GM10847 (cell line): Measurements from ENCODE around the gene DNM1L.

Experiments
- POLR2A ChIP-seq: IDR thresholded peaks from 2 replicates; pipeline ENCODE4 v1.6.1; 2011; ENCODE audit not compliant: insufficient read length; ENCODE audit errors: extremely low read depth

The DNM1L gene

DNA sequence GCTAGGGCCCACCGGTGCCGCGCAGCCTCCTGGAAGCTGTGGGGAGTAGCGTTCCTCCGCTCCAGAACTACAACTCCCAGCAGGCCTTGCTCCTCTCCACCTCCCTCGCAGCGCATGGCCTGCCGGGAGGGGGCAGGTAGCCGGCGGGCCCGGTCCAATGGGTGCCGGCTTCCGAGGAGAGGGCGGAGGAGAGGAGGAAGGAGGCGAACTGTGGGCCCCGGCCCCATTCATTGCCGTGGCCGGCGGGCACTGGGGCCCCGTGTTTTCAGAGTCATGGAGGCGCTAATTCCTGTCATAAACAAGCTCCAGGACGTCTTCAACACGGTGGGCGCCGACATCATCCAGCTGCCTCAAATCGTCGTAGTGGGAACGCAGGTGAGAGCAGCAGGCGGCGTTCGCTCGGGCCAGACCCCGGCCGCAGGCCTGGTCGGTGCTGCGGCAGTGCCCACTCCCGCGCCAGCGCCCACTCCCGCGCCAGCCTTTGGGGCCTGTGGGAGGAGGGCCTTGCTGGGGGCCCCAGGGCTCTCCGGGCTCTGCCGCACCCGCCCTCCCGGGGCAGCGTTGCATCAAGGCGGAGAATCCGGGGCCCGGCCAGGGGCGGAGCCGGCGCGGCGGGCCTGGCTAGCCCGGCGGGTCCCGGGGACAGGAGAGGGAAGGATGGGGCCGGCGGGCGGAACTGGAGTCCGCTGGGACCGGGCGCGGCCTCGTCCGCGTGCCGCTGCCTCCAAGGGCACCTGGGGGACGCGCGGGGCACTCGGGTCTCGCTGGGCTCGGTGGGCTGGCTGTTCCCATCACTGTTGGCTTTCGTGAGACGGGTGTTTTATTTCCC, at the start of gene DNM1L:
DNM1L (plus strand) TSS at position 211 of the 829 bp plus-strand sequence; CDS start at position 274, 63 bp downstream.
- TF ChIP-seq POLR2A, result peak; percentile 84

GRCh38 chr12:32641287-32641901, 37.7 kb upstream of the DNM1L start:
- no peak for TF ChIP-seq POLR2A

- TF ChIP-seq POLR2A, result no peak
Measured at GRCh38 chr12:32644431-32644830, 34.7 kb upstream of the DNM1L start.

DNA sequence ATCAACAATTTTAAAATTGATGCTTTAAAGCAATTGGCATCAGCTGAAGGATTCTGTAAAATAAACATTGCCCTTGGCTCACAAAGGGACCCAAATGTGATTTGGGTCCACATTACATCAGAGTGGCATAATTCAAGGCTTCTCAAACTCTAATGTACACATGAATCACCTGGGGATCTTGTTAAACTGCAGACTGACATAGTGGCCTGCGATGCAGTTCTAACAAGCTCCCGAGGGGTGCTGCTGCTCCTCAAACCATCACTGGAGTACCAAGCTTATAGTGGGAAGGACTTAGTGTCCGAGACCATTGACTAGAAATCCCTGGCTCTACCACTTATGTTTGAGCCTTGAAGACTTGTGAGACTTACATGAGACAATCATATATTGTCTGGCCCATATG, 31.8 kb upstream of the DNM1L start:
- TF ChIP-seq POLR2A, result no peak

- TF ChIP-seq POLR2A, result no peak
Measured at GRCh38 chr12:32650508-32650907, 28.6 kb upstream of the DNM1L start.

DNA sequence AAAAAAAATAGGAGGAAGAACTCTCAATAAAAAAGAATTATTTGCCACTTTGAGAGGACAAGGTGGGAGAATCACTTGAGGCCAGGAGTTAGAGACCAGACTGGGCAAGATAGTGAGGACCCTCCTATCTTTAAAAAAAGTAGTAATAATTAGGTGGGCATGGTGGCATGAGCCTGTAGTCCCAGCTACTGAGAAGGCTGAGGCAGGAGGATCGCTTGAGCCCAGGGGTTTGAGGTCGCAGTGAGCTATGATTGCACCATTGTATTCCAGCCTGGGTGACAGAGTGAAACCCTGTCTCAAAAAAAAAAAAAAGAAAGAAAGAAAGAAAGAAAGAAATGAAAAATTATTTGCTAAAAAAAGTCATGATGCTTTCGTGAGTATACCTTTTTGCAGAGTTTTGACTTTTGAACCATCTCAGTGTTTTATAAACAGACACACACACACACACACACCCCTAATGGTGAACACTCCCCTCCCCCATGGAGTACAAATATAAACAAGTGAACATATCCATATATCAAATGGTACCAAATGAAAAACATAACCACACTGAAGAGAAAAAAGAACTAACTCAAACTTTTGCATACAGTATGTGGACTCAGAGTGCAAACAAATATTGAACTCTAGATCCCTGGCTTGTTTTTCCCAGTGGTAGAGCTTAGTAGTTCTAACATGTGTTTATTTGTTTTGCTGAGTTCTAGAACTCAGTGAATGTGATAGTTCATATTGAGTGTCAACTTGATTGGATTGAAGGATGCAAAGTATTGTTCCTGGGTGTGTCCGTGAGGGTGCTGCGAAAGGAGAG, 27.7 kb upstream of the DNM1L start:
- TF ChIP-seq POLR2A, result no peak

GRCh38 chr12:32651956-32652210, 27.2 kb upstream of the DNM1L start:
- TF ChIP-seq POLR2A, result no peak

DNA sequence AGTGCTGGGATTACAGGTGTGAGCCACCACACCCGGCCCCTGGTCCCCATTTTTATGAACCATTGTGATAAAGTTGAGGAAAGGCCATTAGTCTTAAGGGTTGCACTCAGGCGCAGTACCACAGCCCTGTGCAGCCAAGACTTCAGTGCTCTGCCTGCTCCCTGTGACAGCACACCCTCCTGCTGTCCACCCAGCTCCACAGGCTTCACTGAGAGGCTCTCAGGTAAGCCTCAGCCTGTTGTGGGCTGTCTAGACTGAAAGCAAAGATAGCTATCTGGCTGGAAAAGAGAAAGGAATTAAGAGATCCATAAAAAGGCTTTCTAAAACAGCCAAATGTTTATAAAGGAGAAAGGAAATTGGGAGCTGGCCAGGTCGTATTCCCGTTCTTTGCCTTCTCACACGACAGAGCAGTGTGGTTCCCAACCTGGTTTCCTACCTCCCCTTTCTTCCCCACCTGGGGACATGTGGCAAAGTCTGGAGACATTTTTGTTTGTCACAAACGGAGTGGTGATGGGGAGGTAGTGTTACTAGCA, 19.1 kb upstream of the DNM1L start:
- TF ChIP-seq POLR2A, result no peak

- no peak for TF ChIP-seq POLR2A
Measured at GRCh38 chr12:32661706-32662105, 17.4 kb upstream of the DNM1L start.

GRCh38 chr12:32662665-32663064, 16.4 kb upstream of the DNM1L start:
- TF ChIP-seq POLR2A, result no peak

- no peak for TF ChIP-seq POLR2A
Measured at GRCh38 chr12:32666018-32666417, 13.1 kb upstream of the DNM1L start.

GRCh38 chr12:32669584-32669983, 9.5 kb upstream of the DNM1L start:
- TF ChIP-seq POLR2A, result no peak

- TF ChIP-seq POLR2A, result no peak
Measured at GRCh38 chr12:32671930-32672780, 6.9 kb upstream of the DNM1L start.

DNA sequence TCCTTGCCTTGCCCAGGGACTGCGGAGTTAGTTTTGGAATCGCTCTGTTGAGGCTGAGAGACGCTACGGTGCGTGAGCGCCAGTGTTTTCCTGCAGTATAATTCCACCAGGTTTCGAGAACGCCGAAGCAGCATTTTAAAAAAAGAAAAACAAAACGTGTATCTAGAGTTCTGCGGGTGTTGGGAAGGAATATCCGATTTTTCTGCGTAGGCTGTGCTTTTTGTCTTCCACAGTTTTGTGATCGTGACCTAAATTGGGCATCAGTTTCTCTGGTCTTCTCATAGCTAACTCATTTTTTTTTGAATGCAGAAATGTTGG, 778 bp downstream of the DNM1L start:
- no peak for TF ChIP-seq POLR2A

GRCh38 chr12:32680787-32681186, 1.7 kb downstream of the DNM1L start:
- TF ChIP-seq POLR2A, result no peak
